Stimulated activated CD8-positive, alpha-beta memory T cell treated with anti-CD3 and anti-CD28 coated beads, Interleukin-4, amount 100 ng/mL, for 24 hours (primary cell): ENCODE measurements around the gene ALPK3.

Source experiments
- DNase-seq: peaks from one replicate; pipeline ENCODE4 v3.0.0-alpha.2; 2020; ENCODE audit warnings: low read depth

The ALPK3 gene

GRCh38 chr15:84921121-84921520 is 104.0 kb downstream of the ALPK3 start:
- no peak for DNase-seq

GRCh38 chr15:84922530-84922929 is 105.4 kb downstream of the ALPK3 start:
- DNase-seq = no peak
